BJ (cell line): ENCODE data around the gene RBP5. TPM values are rescaled to one million over a fixed set of nuclear protein-coding genes. Genes with fewer than 3 reads are reported as not detected.

Experiments used
- CTCF ChIA-PET: fragments of 350-600 bp; formaldehyde crosslinking; extraction: SDS; loops from one replicate; lab custom pipeline; 2021; ENCODE audit warnings: antibody characterized with exemption, inconsistent platforms; lab: Yijun Ruan, JAX
- POLR2A ChIA-PET: fragments of 300-600 bp; sonication (Branson Sonifier 250); formaldehyde crosslinking; extraction: SDS; loops from one replicate; lab custom pipeline; 2021; ENCODE audit warnings: antibody characterized with exemption; lab: Charles Lee
- DNase-seq: peaks from one replicate; pipeline ENCODE4 v3.0.0-alpha.2; 2011; ENCODE audit warnings: low read depth
- H3K27me3 ChIP-seq: 2 replicates; pipeline ENCODE4 v1.6.0; 2011; ENCODE audit warnings: low read length; ENCODE audit not compliant: control insufficient read depth, insufficient read depth
- H3K36me3 ChIP-seq: 2 replicates; pipeline ENCODE4 v1.5.1; 2011; ENCODE audit warnings: low read length; ENCODE audit not compliant: control insufficient read depth, insufficient read depth
- H3K4me3 ChIP-seq: 2 replicates; pipeline ENCODE4 v1.5.1; 2011; ENCODE audit warnings: low read depth, mild to moderate bottlenecking, control low read depth, low read length
- CTCF ChIP-seq: IDR thresholded peaks from 2 replicates; pipeline ENCODE4 v1.5.1; 2011; ENCODE audit warnings: low read depth, mild to moderate bottlenecking, control low read depth, inconsistent platforms, low read length, moderate library complexity; ENCODE audit not compliant: insufficient read depth
- polyA plus RNA-seq: library from polyadenylated mRNA; depleted of rRNA; stranded (reverse); fragments of >200 nt; gene quantifications from 2 replicates; pipeline ENCODE4 v1.2.3, GENCODE V29; 2011

The RBP5 gene
- polyA plus RNA-seq, 1 experiment: not detected

- ChIA-PET CTCF (interaction anchor here (0.7 to 2.9 kb wide), 9 partner anchors 9 to 145 kb away, joined by 3 to 19 read pairs (median 3); partner anchors contain the start of gene C1S), POLR2A (no interaction called here)
- peaks cover 40% of the 10 kb centered on the region for H3K36me3 ChIP-seq
- H3K27me3 ChIP-seq: no peaks in the 10 kb centered on the region
- no peak for DNase-seq
- TF ChIP-seq CTCF: no peak
- no peak overlapping the region for H3K4me3 ChIP-seq
Measured at GRCh38 chr12:7089196-7089871, 39.4 kb downstream of the RBP5 start.

- ChIA-PET CTCF (interaction anchor here (0.6 to 1.3 kb wide), 2 partner anchors 22 to 911 kb away, joined by 3 to 4 read pairs; partner anchors contain the start of gene C1S), POLR2A (no interaction called here)
- H3K4me3 ChIP-seq: no peak overlapping the region
- no peak for DNase-seq
- no peak for TF ChIP-seq CTCF
- peaks cover 42% of the 10 kb centered on the region for H3K36me3 ChIP-seq
- H3K27me3 ChIP-seq: no peaks in the 10 kb centered on the region
Measured at GRCh38 chr12:7083125-7083524, 45.6 kb downstream of the RBP5 start.

GRCh38 chr12:7081037-7081436 is 47.7 kb downstream of the RBP5 start:
- POLR2A ChIA-PET: interaction anchor here (0.6 kb wide), 1 partner anchor 190 kb away, joined by 3 read pairs; no protein-coding TSS in a partner anchor

GRCh38 chr12:7079826-7080125 is 48.9 kb downstream of the RBP5 start:
- no peak for TF ChIP-seq CTCF
- no peaks in the 10 kb centered on the region for H3K27me3 ChIP-seq
- CTCF ChIA-PET: interaction anchor here (0.9 to 2.9 kb wide), 4 partner anchors 11 to 19 kb away, joined by 3 to 17 read pairs (median 6); no protein-coding TSS in a partner anchor
- POLR2A ChIA-PET: interaction anchor here (0.6 kb wide), 3 partner anchors 19 to 136 kb away, joined by 4 to 12 read pairs (median 6); partner anchors contain the start of gene C1S
- H3K4me3 ChIP-seq: no peak overlapping the region
- peak; percentile 21 for DNase-seq
- peaks cover 23% of the 10 kb centered on the region for H3K36me3 ChIP-seq

More at GRCh38 chr12:7081037-7081436, 47.7 kb downstream of the RBP5 start:
- DNase-seq: no peak
- H3K36me3 ChIP-seq: peaks cover 32% of the 10 kb centered on the region
- H3K27me3 ChIP-seq: no peaks in the 10 kb centered on the region
- H3K4me3 ChIP-seq: no peak overlapping the region
- CTCF ChIA-PET: interaction anchor here (0.8 to 2.9 kb wide), 4 partner anchors 10 to 116 kb away, joined by 3 to 17 read pairs (median 3); no protein-coding TSS in a partner anchor
- TF ChIP-seq CTCF: no peak

GRCh38 chr12:7078163-7078562 is 50.5 kb downstream of the RBP5 start:
- no peak for TF ChIP-seq CTCF
- Histone ChIP-seq H3K4me3 (no peak overlapping the region), H3K27me3 (no peaks in the 10 kb centered on the region), H3K36me3 (peaks cover 17% of the 10 kb centered on the region)
- DNase-seq: no peak
- ChIA-PET POLR2A (no interaction called here), CTCF (interaction anchor here (1.8 kb wide), 1 partner anchor 30 kb away, joined by 5 read pairs; no protein-coding TSS in a partner anchor)
